Activated T-cell treated with anti-CD3 and anti-CD28 coated beads for 24 hours (primary cell): ENCODE measurements around the gene INSIG1.

Experiments used
- DNase-seq: peaks from one replicate; pipeline ENCODE4 v3.0.0-alpha.2; 2020; ENCODE audit warnings: low read depth

INSIG1 gene

GRCh38 chr7:155285423-155285822, 12.3 kb upstream of the INSIG1 start:
- no peak for DNase-seq

DNA sequence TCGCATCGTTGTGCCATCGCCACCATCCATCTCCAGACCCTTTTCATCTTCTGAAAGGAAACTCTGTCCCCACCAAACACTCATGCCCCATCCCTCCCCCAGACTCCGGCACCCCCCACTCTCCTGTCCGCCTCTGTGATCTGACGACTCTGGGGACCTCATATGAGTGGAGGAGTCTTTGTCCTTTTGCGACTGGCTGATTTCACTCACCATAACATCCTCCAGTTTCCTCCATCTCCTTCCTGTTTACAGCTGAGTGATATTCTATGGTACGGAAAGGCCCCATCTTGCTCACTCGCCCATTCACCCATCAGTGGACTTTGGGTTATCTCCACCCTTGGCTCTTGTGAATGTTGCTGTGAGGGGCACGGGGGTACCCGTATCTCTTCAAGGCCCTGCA, 11.8 kb upstream of the INSIG1 start:
- DNase-seq: no peak

DNA sequence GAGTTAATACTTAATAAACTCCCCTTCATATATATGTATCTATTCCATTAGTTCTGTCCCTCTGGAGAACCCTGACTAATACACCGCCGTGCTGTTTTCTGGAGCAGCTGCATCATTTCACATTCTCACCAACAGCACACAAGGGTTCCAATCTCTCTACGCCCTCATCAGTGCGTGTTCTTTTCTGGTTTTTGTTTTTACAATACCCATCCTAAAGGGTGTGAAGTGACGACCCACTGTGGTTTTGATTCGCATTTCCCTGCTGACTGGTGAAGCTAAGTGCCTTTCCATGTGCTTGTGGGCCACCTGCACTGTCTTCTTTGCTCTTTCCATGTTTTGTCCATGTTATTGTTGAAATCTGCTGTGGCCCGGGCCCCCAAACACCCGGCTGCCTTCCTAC, 11.0 kb upstream of the INSIG1 start:
- DNase-seq: no peak

DNA sequence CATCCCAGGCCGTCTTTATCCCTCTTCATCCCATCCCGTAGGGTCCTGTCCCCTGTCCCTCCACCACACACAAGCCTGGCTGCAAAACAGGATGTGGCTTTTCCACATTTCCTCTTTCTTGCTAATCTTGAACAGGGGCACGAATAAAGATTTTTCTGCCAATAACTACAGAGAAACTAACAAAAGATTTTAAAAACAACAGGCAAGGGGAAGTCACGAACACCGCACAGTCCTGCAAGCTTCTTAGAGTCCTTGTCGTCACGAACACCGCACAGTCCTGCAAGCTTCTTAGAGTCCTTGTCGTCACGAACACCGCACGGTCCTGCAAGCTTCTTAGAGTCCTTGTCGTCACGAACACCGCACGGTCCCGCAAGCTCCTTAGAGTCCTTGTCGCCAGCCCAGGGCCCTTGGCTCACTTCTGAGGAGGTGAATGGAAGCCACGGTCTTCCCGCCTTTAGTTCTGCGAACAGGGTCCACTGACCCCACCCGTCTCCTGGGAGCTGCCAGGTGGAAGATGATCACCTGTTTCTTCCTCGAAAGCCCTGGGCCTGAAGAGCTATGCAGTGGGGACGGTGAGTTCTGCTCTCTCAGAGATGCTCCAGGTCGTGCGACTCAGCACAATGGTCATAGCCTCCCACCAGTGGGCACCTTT, 10.3 kb upstream of the INSIG1 start:
- DNase-seq: no peak

DNA sequence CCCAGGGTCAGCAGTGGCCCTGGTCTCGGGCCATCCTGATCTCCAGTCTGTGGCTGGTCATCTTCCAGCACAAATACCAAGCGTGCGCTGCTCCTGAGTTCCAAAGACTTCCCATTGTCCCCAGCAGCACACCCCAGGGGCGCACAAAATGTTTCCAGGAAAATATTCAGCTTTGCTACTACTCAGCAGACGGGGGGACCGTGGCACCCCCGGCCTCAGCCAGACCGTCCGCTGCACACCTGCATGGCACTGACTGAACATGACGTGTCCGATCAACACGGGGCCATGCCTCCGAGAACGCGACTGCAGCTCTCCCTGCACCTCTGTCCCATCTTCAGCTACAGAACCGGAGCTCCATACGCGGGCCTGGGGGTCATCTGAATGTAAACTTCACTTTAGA, 9.6 kb upstream of the INSIG1 start:
- no peak for DNase-seq

DNA sequence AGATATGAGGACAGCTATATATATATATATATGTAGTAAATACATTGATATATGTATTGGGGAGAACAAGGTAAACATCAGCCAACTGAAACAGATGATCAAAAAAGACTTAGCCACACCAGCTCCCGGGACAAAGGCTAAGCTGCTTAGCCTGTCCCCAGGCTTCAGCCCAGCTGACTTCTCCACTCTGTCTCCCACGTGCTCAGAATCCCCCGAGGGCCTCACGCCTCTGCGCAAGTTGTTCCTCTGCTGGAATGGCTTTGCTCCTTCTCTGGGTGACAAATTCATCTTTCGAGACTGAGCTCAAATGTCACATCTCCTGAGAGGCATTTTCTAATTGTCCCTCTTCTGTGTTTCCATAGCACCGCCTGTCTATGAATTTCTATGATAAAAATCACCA, 8.6 kb upstream of the INSIG1 start:
- no peak for DNase-seq

- DNase-seq: no peak
These were observed 7.7 kb upstream of the INSIG1 start for GRCh38 chr7:155289949-155290501.

GRCh38 chr7:155291045-155291530, 6.6 kb upstream of the INSIG1 start:
- no peak for DNase-seq

GRCh38 chr7:155291729-155292128, 5.9 kb upstream of the INSIG1 start:
- DNase-seq: no peak

GRCh38 chr7:155292680-155293226, 4.9 kb upstream of the INSIG1 start:
- DNase-seq: no peak

GRCh38 chr7:155293721-155294510, 3.8 kb upstream of the INSIG1 start:
- DNase-seq: no peak

DNA sequence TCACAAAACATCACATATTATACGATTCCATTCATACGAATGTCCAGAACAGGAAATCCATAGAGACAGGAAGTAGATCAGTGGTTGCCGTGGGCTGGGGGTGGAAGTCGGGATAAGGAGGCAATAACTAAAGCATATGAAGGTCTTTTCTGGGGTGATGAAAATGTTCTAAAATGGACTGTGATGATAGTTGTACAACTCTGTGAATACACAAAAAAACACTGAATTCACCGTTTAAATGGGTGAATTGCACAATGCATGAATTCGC, 3.2 kb upstream of the INSIG1 start:
- no peak for DNase-seq

DNA sequence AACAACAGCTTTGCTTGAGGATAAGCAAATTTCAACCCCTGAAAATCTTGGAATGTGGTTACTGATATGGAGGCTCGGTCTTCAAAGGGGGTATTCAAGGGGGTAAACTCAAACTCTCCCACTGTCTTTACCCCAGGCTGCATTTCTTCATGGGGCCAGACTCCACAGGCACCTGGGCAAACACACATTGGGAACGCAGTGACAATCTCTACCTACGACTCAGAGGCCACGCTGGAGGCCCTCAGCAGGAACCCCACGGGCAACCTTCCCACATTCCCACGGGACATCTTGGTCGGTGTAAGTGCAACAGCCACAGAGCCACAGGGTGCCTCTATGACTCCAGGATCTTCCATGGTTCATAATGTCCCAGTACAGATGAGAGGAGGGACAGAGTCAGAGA, 2.2 kb upstream of the INSIG1 start:
- DNase-seq: no peak

- no peak for DNase-seq
These were observed 1.5 kb upstream of the INSIG1 start for GRCh38 chr7:155296006-155296787.

- DNase-seq: peak; percentile 77
These were observed 726 bp upstream of the INSIG1 start for GRCh38 chr7:155296788-155297516.

DNA sequence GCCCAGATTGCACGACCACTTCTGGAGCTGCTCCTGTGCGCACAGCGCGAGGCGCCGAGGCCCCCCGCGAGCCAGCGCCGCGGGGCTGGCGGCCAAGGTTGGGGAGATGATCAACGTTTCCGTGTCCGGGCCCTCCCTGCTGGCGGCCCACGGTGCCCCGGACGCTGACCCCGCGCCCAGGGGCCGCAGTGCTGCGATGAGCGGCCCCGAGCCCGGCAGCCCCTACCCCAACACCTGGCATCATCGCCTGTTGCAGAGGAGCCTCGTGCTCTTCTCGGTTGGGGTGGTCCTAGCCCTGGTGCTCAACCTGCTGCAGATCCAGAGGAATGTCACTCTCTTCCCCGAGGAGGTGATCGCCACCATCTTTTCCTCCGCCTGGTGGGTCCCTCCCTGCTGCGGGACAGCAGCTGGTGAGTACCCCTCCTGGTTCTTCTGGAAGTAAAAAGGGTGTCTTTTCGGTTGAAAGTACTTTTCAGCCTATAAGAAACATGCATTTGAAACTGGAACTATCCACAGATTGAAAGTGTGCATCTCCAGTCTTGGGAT, 683 bp downstream of the INSIG1 start:
- DNase-seq: no peak

DNA sequence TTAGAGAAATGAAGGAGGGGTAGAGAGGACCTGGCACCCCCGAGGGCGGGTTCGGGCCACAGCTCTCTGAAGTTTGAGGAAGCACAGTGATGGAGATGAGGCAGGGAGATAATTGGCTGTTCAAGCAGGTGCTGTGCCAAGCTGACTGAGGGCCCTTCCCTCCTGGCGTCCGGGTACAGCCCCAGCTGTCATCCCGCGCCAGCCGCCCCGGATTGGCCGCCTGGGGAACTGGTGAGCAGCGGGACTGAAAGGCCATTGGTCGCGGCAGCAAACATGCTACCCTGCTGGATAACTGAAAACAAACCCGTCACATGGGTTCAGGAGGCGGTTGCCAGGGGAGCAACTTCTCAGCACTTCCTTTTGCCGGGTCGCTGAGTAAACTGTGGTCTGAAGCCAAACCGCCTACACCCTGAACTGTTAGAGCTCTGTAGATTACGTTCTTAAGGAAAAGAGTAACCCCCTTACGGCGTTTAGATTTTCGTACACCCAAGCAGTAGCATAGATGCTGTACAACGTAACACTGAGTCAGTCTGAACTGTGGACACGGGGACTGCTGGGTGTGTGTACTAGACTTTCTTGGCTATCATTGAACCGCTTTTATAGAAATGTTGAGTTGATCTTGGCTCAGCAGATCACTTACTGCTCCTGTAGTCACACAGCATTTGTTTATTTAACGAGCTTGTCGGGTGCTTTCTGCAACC, 1.3 kb downstream of the INSIG1 start:
- DNase-seq: peak; percentile 92

- DNase-seq: no peak
These were observed 2.0 kb downstream of the INSIG1 start for GRCh38 chr7:155299535-155300202.

- DNase-seq: no peak
These were observed 3.2 kb downstream of the INSIG1 start for GRCh38 chr7:155300641-155301452.
